ENCODE measurements around the gene GPHA2. TPM values are rescaled to one million over a fixed set of nuclear protein-coding genes. Genes with fewer than 3 reads are reported as not detected.

GPHA2 gene
- polyA plus RNA-seq, 1 of the 3 experiments (the other 2 are of a cell fraction): not detected

DNA sequence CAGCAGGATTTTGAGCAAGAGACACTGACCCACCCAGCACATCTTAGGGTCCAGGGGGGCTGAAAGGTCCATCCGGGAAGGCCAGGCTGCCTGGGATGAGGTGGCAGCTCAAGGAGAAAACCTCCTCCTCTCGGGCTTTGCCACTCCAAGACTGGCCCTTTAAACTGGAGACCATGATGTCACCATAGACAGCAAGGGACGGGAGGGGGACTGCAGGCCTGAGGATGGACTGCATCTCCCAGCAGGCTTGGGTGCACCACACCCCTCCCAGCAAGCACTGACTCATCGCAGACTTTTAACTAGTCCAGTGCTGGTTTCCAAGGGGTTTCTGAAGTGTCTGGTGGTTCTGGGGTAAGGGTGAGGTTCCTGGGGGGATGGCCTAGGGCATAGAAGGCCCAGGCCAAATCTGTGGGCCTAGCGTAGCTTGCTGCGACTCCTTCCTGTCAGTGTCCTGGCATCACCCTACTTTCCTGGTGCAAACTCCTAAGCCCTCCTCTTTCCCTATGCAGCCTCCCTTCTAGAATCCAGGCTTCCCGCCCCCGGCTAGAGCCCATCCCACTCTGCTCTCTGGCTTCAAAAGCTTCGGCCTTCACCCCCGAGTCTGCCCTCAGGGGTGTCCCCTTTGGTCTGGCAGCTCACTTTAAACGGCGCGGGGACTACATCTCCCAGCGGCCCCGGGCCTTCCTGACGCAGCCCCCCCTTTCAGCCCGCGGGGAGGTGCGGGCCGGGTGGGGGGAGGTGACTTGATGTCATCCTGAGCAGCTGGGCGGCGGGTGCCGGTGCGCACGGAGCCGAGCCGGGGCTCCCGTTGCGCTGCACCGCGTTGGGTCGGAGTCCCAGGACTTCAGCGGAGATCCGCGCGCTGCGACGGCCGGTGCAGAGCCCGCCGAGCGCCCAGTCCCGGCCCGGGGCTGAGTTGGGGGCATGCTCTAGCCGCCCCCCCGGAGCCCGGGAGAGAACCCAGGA lies 11.5 kb downstream of the GPHA2 start, which contains the start of gene PPP2R5B:
TSS of gene PPP2R5B (plus strand) at position 746 of the 966 bp plus-strand sequence. CDS start 1,046 bp downstream, outside the sequence.
- CTCF ChIA-PET: interaction anchor here (0.7 to 2.0 kb wide), 10 partner anchors 19 to 1087 kb away, joined by 3 to 14 read pairs (median 4); partner anchors contain the start of gene ARL2
- peak within 1 kb of the TSS; percentile 67 to 93 for H3K4me3 ChIP-seq (ENCODE audit: low read depth in 2 of 2, low read length in 1 of 2)
- H4K20me1 ChIP-seq (ENCODE audit: insufficient read depth): no peaks in the 10 kb centered on the region
- H3K27me3 ChIP-seq (ENCODE audit: insufficient read depth): no peaks in the 10 kb centered on the region
- no peaks in the 10 kb centered on the region for H3K9me2 ChIP-seq
- H3K36me3 ChIP-seq (replicated peaks in 1 of 2; ENCODE audit: control insufficient read depth in 1 of 2, insufficient read depth in 2 of 2, low read length in 1 of 2): peaks cover 0 to 12% of the 10 kb centered on the region in 2 experiments
- POLR2A ChIA-PET: interaction anchor here (0.9 to 1.7 kb wide), 2 partner anchors 73 to 188 kb away, joined by 3 read pairs; partner anchors contain the start of genes BATF2 and TM7SF2
- H3K27ac ChIP-seq (ENCODE audit: low read depth in 2 of 2, low read length in 1 of 2): peak within 1 kb of the TSS; percentile 73 to 95
- H3K9ac ChIP-seq: peak within 1 kb of the TSS; percentile 83
- DNase-seq: peak; percentile 97
- peaks cover 13% of the 10 kb centered on the region; the same call in 1 of the 2 replicates for H3K79me2 ChIP-seq (ENCODE audit: insufficient read depth)
- H3K4me2 ChIP-seq: peak within 1 kb of the TSS; percentile 79
- H3F3A ChIP-seq (replicated peaks; ENCODE audit: insufficient read depth): no peaks in the 10 kb centered on the region
- peak within 1 kb of the TSS; percentile 91 for H2AFZ ChIP-seq (ENCODE audit: low read depth)
- peaks cover 0 to 22% of the 10 kb centered on the region in 2 experiments; a peak in 1 of 4 replicates for H3K4me1 ChIP-seq (ENCODE audit: control insufficient read depth in 1 of 2, insufficient read depth in 2 of 2, low read depth in 1 of 2, low read length in 1 of 2)
- 2% methylated on average over 17 of the region's 47 CpGs for WGBS (ENCODE audit: low lambda C conversion rate)
- H3K9me3 ChIP-seq: no peaks in the 10 kb centered on the region
- TF ChIP-seq GATA2 (CRISPR knock-in tag; IDR thresholded peaks at IDR 0.05) (no peak), RXRA (IDR thresholded peaks at IDR 0.05; ENCODE audit: borderline replicate concordance, low read depth) (no peak), FOXM1 (IDR thresholded peaks at IDR 0.05; ENCODE audit: low read depth) (no peak), GABPA (IDR thresholded peaks at IDR 0.05; ENCODE audit: low read depth) (peak; percentile 53), FOSL2 (IDR thresholded peaks at IDR 0.05; ENCODE audit: borderline replicate concordance, low read depth) (peak; percentile 93), USF2 (IDR thresholded peaks at IDR 0.05; ENCODE audit: borderline replicate concordance, low read depth, low read length) (no peak), CHD2 (IDR thresholded peaks at IDR 0.05; ENCODE audit: low read length, partially characterized antibody) (peak; percentile 84), RAD21 (IDR thresholded peaks at IDR 0.05; ENCODE audit: low read length) (no peak), POLR2AphosphoS5 (IDR thresholded peaks at IDR 0.05; ENCODE audit: low read depth, low read length) (peak; percentile 25; the same call in 1 of the 2 replicates), CTCF (IDR thresholded peaks at IDR 0.05) (no peak), MXI1 (IDR thresholded peaks at IDR 0.05; ENCODE audit: low read depth, low read length) (peak; percentile 64; the same call in 1 of the 2 replicates), SMC3 (IDR thresholded peaks at IDR 0.05; ENCODE audit: low read depth, low read length) (no peak), FOXJ3 (CRISPR knock-in tag; IDR thresholded peaks at IDR 0.05) (no peak), REST (IDR thresholded peaks at IDR 0.05; ENCODE audit: low read depth, low read length) (no peak), NFIC (IDR thresholded peaks at IDR 0.05; ENCODE audit: borderline replicate concordance) (no peak), RCOR1 (IDR thresholded peaks at IDR 0.05; ENCODE audit: low read length) (no peak), TCF12 (IDR thresholded peaks at IDR 0.05) (0 out of 2 replicates have a peak, but pooled peaks have one; percentile 31), TEAD4 (IDR thresholded peaks at IDR 0.05; ENCODE audit: borderline replicate concordance, insufficient read depth) (no peak), MEF2A (IDR thresholded peaks at IDR 0.05; ENCODE audit: borderline replicate concordance, low read depth) (no peak)
- TF ChIP-seq, protein P1, sequence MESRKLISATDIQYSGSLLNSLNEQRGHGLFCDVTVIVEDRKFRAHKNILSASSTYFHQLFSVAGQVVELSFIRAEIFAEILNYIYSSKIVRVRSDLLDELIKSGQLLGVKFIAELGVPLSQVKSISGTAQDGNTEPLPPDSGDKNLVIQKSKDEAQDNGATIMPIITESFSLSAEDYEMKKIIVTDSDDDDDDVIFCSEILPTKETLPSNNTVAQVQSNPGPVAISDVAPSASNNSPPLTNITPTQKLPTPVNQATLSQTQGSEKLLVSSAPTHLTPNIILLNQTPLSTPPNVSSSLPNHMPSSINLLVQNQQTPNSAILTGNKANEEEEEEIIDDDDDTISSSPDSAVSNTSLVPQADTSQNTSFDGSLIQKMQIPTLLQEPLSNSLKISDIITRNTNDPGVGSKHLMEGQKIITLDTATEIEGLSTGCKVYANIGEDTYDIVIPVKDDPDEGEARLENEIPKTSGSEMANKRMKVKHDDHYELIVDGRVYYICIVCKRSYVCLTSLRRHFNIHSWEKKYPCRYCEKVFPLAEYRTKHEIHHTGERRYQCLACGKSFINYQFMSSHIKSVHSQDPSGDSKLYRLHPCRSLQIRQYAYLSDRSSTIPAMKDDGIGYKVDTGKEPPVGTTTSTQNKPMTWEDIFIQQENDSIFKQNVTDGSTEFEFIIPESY (IDR thresholded peaks at IDR 0.05; ENCODE audit: borderline replicate concordance, low read depth): 0 out of 2 replicates have a peak, but pooled peaks have one; percentile 4
- TF ChIP-seq, protein P2, sequence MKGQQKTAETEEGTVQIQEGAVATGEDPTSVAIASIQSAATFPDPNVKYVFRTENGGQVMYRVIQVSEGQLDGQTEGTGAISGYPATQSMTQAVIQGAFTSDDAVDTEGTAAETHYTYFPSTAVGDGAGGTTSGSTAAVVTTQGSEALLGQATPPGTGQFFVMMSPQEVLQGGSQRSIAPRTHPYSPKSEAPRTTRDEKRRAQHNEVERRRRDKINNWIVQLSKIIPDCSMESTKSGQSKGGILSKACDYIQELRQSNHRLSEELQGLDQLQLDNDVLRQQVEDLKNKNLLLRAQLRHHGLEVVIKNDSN (IDR thresholded peaks at IDR 0.05; ENCODE audit: borderline replicate concordance, low read depth): 0 out of 2 replicates have a peak, but pooled peaks have one; percentile 33
- TF ChIP-seq, protein P3, sequence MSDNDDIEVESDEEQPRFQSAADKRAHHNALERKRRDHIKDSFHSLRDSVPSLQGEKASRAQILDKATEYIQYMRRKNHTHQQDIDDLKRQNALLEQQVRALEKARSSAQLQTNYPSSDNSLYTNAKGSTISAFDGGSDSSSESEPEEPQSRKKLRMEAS (IDR thresholded peaks at IDR 0.05; ENCODE audit: low read depth): peak; percentile 74
